ENCODE data around the gene CACNA2D3. TPM values are rescaled to one million over a fixed set of nuclear protein-coding genes. Genes with fewer than 3 reads are reported as not detected.

The CACNA2D3 gene
- total RNA-seq, 6 donors from 2014 or later: 2.9 to 16.8 (median 4.9) TPM

DNA sequence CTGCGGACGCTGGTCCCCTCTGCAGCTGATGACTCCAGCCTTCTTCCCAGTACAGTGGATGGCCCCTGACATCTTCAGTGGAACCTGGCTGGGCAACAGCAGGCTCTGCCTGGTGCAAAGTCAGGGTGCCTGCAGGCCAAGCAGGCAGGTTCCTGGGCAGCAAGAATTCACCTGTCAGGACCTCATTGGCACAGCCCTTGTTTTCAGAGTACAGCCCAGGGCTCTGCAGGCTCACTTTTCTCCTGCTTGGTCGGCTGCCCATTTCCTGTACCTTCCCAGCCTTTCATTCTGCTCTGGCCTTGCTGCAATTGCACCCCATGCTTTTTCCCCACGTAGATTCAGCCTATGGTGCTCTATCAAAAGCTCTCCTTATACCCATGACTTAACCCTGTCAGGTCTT is 749.5 kb downstream of the CACNA2D3 start:
- no peaks in the 10 kb centered on the region for H3K9me3 ChIP-seq
- no peak overlapping the region for H3K4me3 ChIP-seq
- no peak overlapping the region for H3K27ac ChIP-seq
- DNase-seq (peak in 1 of 2 donors; percentile 13), ATAC-seq (ENCODE audit: low FRiP score in 2 of 2) (no peak)
- no peaks in the 10 kb centered on the region for H3K36me3 ChIP-seq
- no peaks in the 10 kb centered on the region for H3K27me3 ChIP-seq
- WGBS, 2 donors: 53 to 78% methylated on average over 2 to 4 of the region's 4 CpGs
- no peaks in the 10 kb centered on the region for H3K4me1 ChIP-seq
- TF ChIP-seq POLR2A (IDR thresholded peaks at IDR 0.05) (no peak), CTCF (IDR thresholded peaks at IDR 0.05) (no peak)

- H3K36me3 ChIP-seq: no peaks in the 10 kb centered on the region
- ATAC-seq (ENCODE audit: low FRiP score in 2 of 2): no peak
- TF ChIP-seq CTCF (IDR thresholded peaks at IDR 0.05): no peak
- no peak for TF ChIP-seq POLR2A (IDR thresholded peaks at IDR 0.05)
- no peak for TF ChIP-seq POLR2AphosphoS5 (IDR thresholded peaks at IDR 0.05)
- no peak for TF ChIP-seq EP300 (IDR thresholded peaks at IDR 0.05)
- no peak overlapping the region for H3K4me3 ChIP-seq
- 74 to 82% methylated on average over 8 of the region's 8 CpGs for WGBS, 2 donors
- H3K9me3 ChIP-seq: no peaks in the 10 kb centered on the region
- H3K4me1 ChIP-seq: no peaks in the 10 kb centered on the region
- no peak overlapping the region for H3K27ac ChIP-seq
- no peak for DNase-seq
- no peaks in the 10 kb centered on the region for H3K27me3 ChIP-seq
These were observed 751.0 kb downstream of the CACNA2D3 start for GRCh38 chr3:54873059-54874010.

GRCh38 chr3:54874816-54875556 is 752.6 kb downstream of the CACNA2D3 start:
- no peak for TF ChIP-seq CTCF (IDR thresholded peaks at IDR 0.05)
- no peak for TF ChIP-seq POLR2AphosphoS5 (IDR thresholded peaks at IDR 0.05)
- TF ChIP-seq EP300 (IDR thresholded peaks at IDR 0.05): no peak
- no peak for TF ChIP-seq POLR2A (IDR thresholded peaks at IDR 0.05)
- Histone ChIP-seq H3K4me3 (no peak overlapping the region), H3K27me3 (no peaks in the 10 kb centered on the region), H3K9me3 (no peaks in the 10 kb centered on the region), H3K4me1 (no peaks in the 10 kb centered on the region), H3K27ac (no peak overlapping the region), H3K36me3 (no peaks in the 10 kb centered on the region)
- no peak for DNase-seq
- ATAC-seq (ENCODE audit: low FRiP score in 2 of 2): no peak
- WGBS, 2 donors: 75 to 91% methylated on average over 5 to 7 of the region's 7 CpGs

GRCh38 chr3:54875596-54876268 is 753.4 kb downstream of the CACNA2D3 start:
- Histone ChIP-seq H3K27me3 (no peaks in the 10 kb centered on the region), H3K4me3 (no peak overlapping the region), H3K9me3 (no peaks in the 10 kb centered on the region), H3K27ac (no peak overlapping the region), H3K4me1 (no peaks in the 10 kb centered on the region), H3K36me3 (no peaks in the 10 kb centered on the region)
- DNase-seq (no peak), ATAC-seq (ENCODE audit: low FRiP score in 2 of 2) (no peak)
- WGBS, 2 donors: 74 to 82% methylated on average over 8 of the region's 8 CpGs
- no peak for TF ChIP-seq POLR2A (IDR thresholded peaks at IDR 0.05)
- no peak for TF ChIP-seq EP300 (IDR thresholded peaks at IDR 0.05)
- TF ChIP-seq POLR2AphosphoS5 (IDR thresholded peaks at IDR 0.05): no peak
- TF ChIP-seq CTCF (IDR thresholded peaks at IDR 0.05): no peak

Measured in upper lobe of left lung (tissue), 6 donors.